DOHH2 (cell line): ENCODE data around the gene NECAP2.
"Not testable (repeated sequence)": the region's sequence is repeated elsewhere in the genome, so short reads cannot be mapped to it uniquely, and the experiment has no call there.

ENCODE experiments used
- EZH2phosphoT487 ChIP-seq: fragments of 200-600 bp; sonication (generic); IDR thresholded peaks from 2 replicates; pipeline ENCODE4 v1.6.1; 2017; ENCODE audit warnings: borderline replicate concordance, mild to moderate bottlenecking, antibody characterized with exemption, low read length, moderate library complexity, mixed read lengths
- TF ChIP-seq, protein P1 (sequence below): fragments of 200-600 bp; sonication (generic); IDR thresholded peaks from one replicate; pipeline ENCODE4 v1.5.1; 2014; ENCODE audit warnings: antibody characterized with exemption, mild to moderate bottlenecking, low read depth, low read length; ENCODE audit not compliant: poor library complexity, severe bottlenecking

DNA sequence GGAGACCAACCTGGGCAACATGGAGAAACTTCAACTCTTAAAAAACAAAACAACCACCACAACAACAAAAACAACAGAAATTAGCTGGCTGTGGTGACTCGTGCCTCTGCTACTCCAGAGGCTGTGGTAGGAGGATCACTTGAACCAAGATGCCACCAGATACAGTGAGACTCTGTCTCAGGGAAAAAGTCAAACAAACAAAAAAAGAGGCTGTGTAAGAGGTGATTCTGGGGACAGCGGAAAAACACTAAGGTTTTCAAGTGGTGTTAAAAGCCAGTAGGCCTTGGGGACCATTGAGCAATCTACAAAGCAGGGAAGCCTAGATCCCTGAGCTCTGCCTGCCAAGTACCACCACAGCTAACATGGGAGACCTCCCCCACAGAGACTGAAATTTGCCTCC, 65.3 kb downstream of the NECAP2 start:
- TF ChIP-seq, protein P1, sequence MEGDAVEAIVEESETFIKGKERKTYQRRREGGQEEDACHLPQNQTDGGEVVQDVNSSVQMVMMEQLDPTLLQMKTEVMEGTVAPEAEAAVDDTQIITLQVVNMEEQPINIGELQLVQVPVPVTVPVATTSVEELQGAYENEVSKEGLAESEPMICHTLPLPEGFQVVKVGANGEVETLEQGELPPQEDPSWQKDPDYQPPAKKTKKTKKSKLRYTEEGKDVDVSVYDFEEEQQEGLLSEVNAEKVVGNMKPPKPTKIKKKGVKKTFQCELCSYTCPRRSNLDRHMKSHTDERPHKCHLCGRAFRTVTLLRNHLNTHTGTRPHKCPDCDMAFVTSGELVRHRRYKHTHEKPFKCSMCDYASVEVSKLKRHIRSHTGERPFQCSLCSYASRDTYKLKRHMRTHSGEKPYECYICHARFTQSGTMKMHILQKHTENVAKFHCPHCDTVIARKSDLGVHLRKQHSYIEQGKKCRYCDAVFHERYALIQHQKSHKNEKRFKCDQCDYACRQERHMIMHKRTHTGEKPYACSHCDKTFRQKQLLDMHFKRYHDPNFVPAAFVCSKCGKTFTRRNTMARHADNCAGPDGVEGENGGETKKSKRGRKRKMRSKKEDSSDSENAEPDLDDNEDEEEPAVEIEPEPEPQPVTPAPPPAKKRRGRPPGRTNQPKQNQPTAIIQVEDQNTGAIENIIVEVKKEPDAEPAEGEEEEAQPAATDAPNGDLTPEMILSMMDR, result not testable (repeated sequence)
- not testable (repeated sequence) for TF ChIP-seq EZH2phosphoT487
